Right cardiac atrium (tissue), 5 donors: ENCODE results near the gene KCNQ5. TPM values are rescaled to one million over a fixed set of nuclear protein-coding genes. Genes with fewer than 3 reads are reported as not detected.

Experiments
- ATAC-seq, 2 donors: fragments of 200-7000 bp; cut with Tn5 transposase; one replicate each; pipeline versions ENCODE4 v1.8.0 to v1.9.1; 2020; ENCODE audit warnings: moderate library complexity in 2 of 2, mild to moderate bottlenecking in 1 of 2
- DNase-seq, 3 donors: peaks; one replicate each; pipeline ENCODE4 v3.0.0-alpha.2; 2020
- H3K27ac ChIP-seq: one replicate; pipeline ENCODE4 v1.5.1; 2013; ENCODE audit warnings: mild to moderate bottlenecking, low read length, control low read depth, moderate library complexity
- H3K27me3 ChIP-seq: one replicate; pipeline ENCODE4 v1.6.1; 2013; ENCODE audit not compliant: control insufficient read depth, insufficient read depth
- H3K4me1 ChIP-seq: one replicate; pipeline ENCODE4 v1.6.1; 2013; ENCODE audit warnings: low read length; ENCODE audit not compliant: control insufficient read depth, insufficient read depth
- H3K4me3 ChIP-seq: one replicate; pipeline ENCODE4 v1.5.1; 2013; ENCODE audit warnings: low read length, control low read depth
- H3K9me3 ChIP-seq: one replicate; pipeline ENCODE4 v1.6.1; 2013; ENCODE audit warnings: low read length; ENCODE audit not compliant: control insufficient read depth
- WGBS: extraction: QIAGEN DNeasy Blood & Tissue Kit; methylation state at CpG from one replicate; pipeline ENCODE4 v1.1.7; 2013; 5-methylcytosine and 5-hydroxymethylcytosine counted together
- intact Hi-C, 4 donors: fragments of 100-400 bp; cut with DNase I; formaldehyde crosslinking; loops; one replicate each; pipeline versions ENCODE4 v1.11.0 to v1.14.0; 2022 to 2023
- polyA plus RNA-seq: library from polyadenylated mRNA; stranded (reverse); fragments of 200-250 nt; gene quantifications from one replicate; pipeline ENCODE4 v1.2.3, GENCODE V29; 2013
- total RNA-seq, 4 donors: library from RNA; stranded (reverse); fragmentation: NEBNext Ultra II Directional; extraction: Animal tissue kit (Norgen Biotek cat#: 25700); gene quantifications; one replicate each; pipeline ENCODE4 v1.2.1, GENCODE V29; 2021
- donor health status: healthy with polysubstance abuse.
- donor health status: DM: no; HTN: yes; CAD: no.
- donor health status: DM: no; HTN: no; CAD: no.
- donor health status: DM: no; HTN: yes; CAD: no; lungs with severe emphysema.
- donor health status: DM: yes; HTN: yes; CAD: no.

The KCNQ5 gene
- total and polyA plus RNA-seq, 5 donors, result 0.20 to 0.68 (median 0.36) TPM; not detected in 1

GRCh38 chr6:72620871-72621290 lies 983 bp upstream of the KCNQ5 start:
- Histone ChIP-seq H3K9me3 (no peaks in the 10 kb centered on the region), H3K4me3 (peak overlapping the region; percentile 58), H3K27ac (no peak overlapping the region), H3K27me3 (no peaks in the 10 kb centered on the region), H3K4me1 (peaks cover 5% of the 10 kb centered on the region)
- peak in 1 of 2 donors; percentile 20 for ATAC-seq
- 11% methylated on average over 21 of the region's 21 CpGs for WGBS
- peak; percentile 11 to 52 (median 45) for DNase-seq
- intact Hi-C loops, result loop anchor here (10.0 kb wide), 4 partner anchors 504 to 564 kb away; no protein-coding TSS in a partner anchor

- WGBS, result under 1% methylated on average over 88 of the region's 89 CpGs
- peak; percentile 43 to 60 for ATAC-seq
- intact Hi-C loops, result loop anchor here (10.0 kb wide), 4 partner anchors 502 to 562 kb away; no protein-coding TSS in a partner anchor
These were observed 453 bp downstream of the KCNQ5 start for GRCh38 chr6:72622094-72622940.

GRCh38 chr6:72623808-72624207 lies 1.9 kb downstream of the KCNQ5 start:
- H3K27me3 ChIP-seq, result no peaks in the 10 kb centered on the region
- no peak overlapping the region for H3K27ac ChIP-seq
- no peak overlapping the region for H3K4me3 ChIP-seq
- ATAC-seq, result no peak
- DNase-seq, result no peak
- peaks cover 5% of the 10 kb centered on the region for H3K4me1 ChIP-seq
- no peaks in the 10 kb centered on the region for H3K9me3 ChIP-seq
- 47% methylated on average over 5 of the region's 5 CpGs for WGBS
- intact Hi-C loops, result loop anchor here (10.0 kb wide), 4 partner anchors 501 to 561 kb away; no protein-coding TSS in a partner anchor

More at GRCh38 chr6:72622094-72622940, 453 bp downstream of the KCNQ5 start:
- peaks cover 5% of the 10 kb centered on the region for H3K4me1 ChIP-seq
- H3K27me3 ChIP-seq, result no peaks in the 10 kb centered on the region
- no peaks in the 10 kb centered on the region for H3K9me3 ChIP-seq
- peak; percentile 31 to 68 (median 67) for DNase-seq
- peak overlapping the region; percentile 58 for H3K4me3 ChIP-seq
- no peak overlapping the region for H3K27ac ChIP-seq

- DNase-seq, result no peak
- no peaks in the 10 kb centered on the region for H3K27me3 ChIP-seq
These were observed 2.8 kb downstream of the KCNQ5 start for GRCh38 chr6:72624557-72625160.

GRCh38 chr6:72626126-72626525 lies 4.3 kb downstream of the KCNQ5 start:
- ATAC-seq (no peak), DNase-seq (no peak)
- intact Hi-C loops, result loop anchor here (10.0 kb wide), 4 partner anchors 499 to 559 kb away; no protein-coding TSS in a partner anchor
- WGBS, result 74% methylated on average over 2 of the region's 2 CpGs
- no peak overlapping the region for H3K4me3 ChIP-seq
- H3K27me3 ChIP-seq, result no peaks in the 10 kb centered on the region
- H3K9me3 ChIP-seq, result no peaks in the 10 kb centered on the region
- H3K27ac ChIP-seq, result no peak overlapping the region
- peaks cover 2% of the 10 kb centered on the region for H3K4me1 ChIP-seq

More at GRCh38 chr6:72624557-72625160, 2.8 kb downstream of the KCNQ5 start:
- Histone ChIP-seq H3K4me1 (peaks cover 5% of the 10 kb centered on the region), H3K9me3 (no peaks in the 10 kb centered on the region), H3K4me3 (no peak overlapping the region), H3K27ac (no peak overlapping the region)
- ATAC-seq, result no peak
- intact Hi-C loops, result loop anchor here (10.0 kb wide), 4 partner anchors 500 to 560 kb away; no protein-coding TSS in a partner anchor
- 80% methylated on average over 3 of the region's 3 CpGs for WGBS

- Histone ChIP-seq H3K4me1 (no peaks in the 10 kb centered on the region), H3K4me3 (no peak overlapping the region), H3K27ac (no peak overlapping the region), H3K27me3 (no peaks in the 10 kb centered on the region), H3K9me3 (no peaks in the 10 kb centered on the region)
- intact Hi-C loops, result loop anchor here (10.0 kb wide), 4 partner anchors 497 to 557 kb away; no protein-coding TSS in a partner anchor
- no peak for DNase-seq
- no peak for ATAC-seq
These were observed 5.7 kb downstream of the KCNQ5 start for GRCh38 chr6:72627539-72627938.

- no peaks in the 10 kb centered on the region for H3K27me3 ChIP-seq
- no peak for DNase-seq
- intact Hi-C loops, result no loop called here
These were observed 9.6 kb downstream of the KCNQ5 start for GRCh38 chr6:72631480-72631879.

GRCh38 chr6:72635636-72636035 lies 13.8 kb downstream of the KCNQ5 start:
- Histone ChIP-seq H3K4me1 (no peaks in the 10 kb centered on the region), H3K27me3 (no peaks in the 10 kb centered on the region), H3K4me3 (no peak overlapping the region), H3K27ac (no peak overlapping the region), H3K9me3 (no peaks in the 10 kb centered on the region)
- DNase-seq (no peak), ATAC-seq (no peak)
- intact Hi-C loops, result no loop called here
- WGBS, result 88% methylated on average over 2 of the region's 2 CpGs

More at GRCh38 chr6:72631480-72631879, 9.6 kb downstream of the KCNQ5 start:
- Histone ChIP-seq H3K27ac (no peak overlapping the region), H3K4me1 (no peaks in the 10 kb centered on the region), H3K9me3 (no peaks in the 10 kb centered on the region), H3K4me3 (no peak overlapping the region)
- no peak for ATAC-seq

- Histone ChIP-seq H3K4me1 (no peaks in the 10 kb centered on the region), H3K27ac (no peak overlapping the region), H3K4me3 (no peak overlapping the region), H3K9me3 (no peaks in the 10 kb centered on the region), H3K27me3 (no peaks in the 10 kb centered on the region)
- DNase-seq, result no peak
- WGBS, result 89% methylated on average over 2 of the region's 2 CpGs
- no peak for ATAC-seq
- intact Hi-C loops, result no loop called here
These were observed 14.4 kb downstream of the KCNQ5 start for GRCh38 chr6:72636215-72636614.

- Histone ChIP-seq H3K9me3 (no peaks in the 10 kb centered on the region), H3K4me3 (no peak overlapping the region), H3K27ac (no peak overlapping the region), H3K4me1 (no peaks in the 10 kb centered on the region), H3K27me3 (no peaks in the 10 kb centered on the region)
- 77% methylated on average over 3 of the region's 3 CpGs for WGBS
- no peak for ATAC-seq
- intact Hi-C loops, result no loop called here
- DNase-seq, result no peak
These were observed 14.9 kb downstream of the KCNQ5 start for GRCh38 chr6:72636786-72637185.
